GM21367 (cell line): ENCODE results near the gene ACSS3.
"Not testable (repeated sequence)": the region's sequence is repeated elsewhere in the genome, so short reads cannot be mapped to it uniquely, and the experiment has no call there.

Source experiments
- ATAC-seq: cut with Tn5 transposase; IDR thresholded peaks from one replicate; pipeline ENCODE4 v1.9.1; 2021; ENCODE audit not compliant: unreplicated experiment

The ACSS3 gene

GRCh38 chr12:81094718-81095360 is 17.0 kb downstream of the ACSS3 start:
- ATAC-seq: no peak

- no peak for ATAC-seq
Measured at GRCh38 chr12:81095501-81096232, 17.8 kb downstream of the ACSS3 start.

GRCh38 chr12:81105687-81106086 is 27.8 kb downstream of the ACSS3 start:
- ATAC-seq: no peak

GRCh38 chr12:81114226-81114625 is 36.3 kb downstream of the ACSS3 start:
- no peak for ATAC-seq

- not testable (repeated sequence) for ATAC-seq
Measured at GRCh38 chr12:81119069-81119468, 41.2 kb downstream of the ACSS3 start.

- ATAC-seq: no peak
Measured at GRCh38 chr12:81120961-81121360, 43.1 kb downstream of the ACSS3 start.

- no peak for ATAC-seq
Measured at GRCh38 chr12:81123611-81124010, 45.7 kb downstream of the ACSS3 start.

- no peak for ATAC-seq
Measured at GRCh38 chr12:81125691-81126090, 47.8 kb downstream of the ACSS3 start.

- ATAC-seq: peak; percentile 97
Measured at GRCh38 chr12:81128930-81129554, 51.2 kb downstream of the ACSS3 start.

- no peak for ATAC-seq
Measured at GRCh38 chr12:81136519-81136918, 58.6 kb downstream of the ACSS3 start.

- ATAC-seq: no peak
Measured at GRCh38 chr12:81137801-81138200, 59.9 kb downstream of the ACSS3 start.

GRCh38 chr12:81141217-81141616 is 63.3 kb downstream of the ACSS3 start:
- no peak for ATAC-seq

GRCh38 chr12:81143057-81143456 is 65.2 kb downstream of the ACSS3 start:
- ATAC-seq: no peak

GRCh38 chr12:81146228-81147225 is 68.6 kb downstream of the ACSS3 start:
- no peak for ATAC-seq

GRCh38 chr12:81147292-81147919 is 69.5 kb downstream of the ACSS3 start:
- ATAC-seq: no peak

- ATAC-seq: no peak
Measured at GRCh38 chr12:81150382-81150781, 72.5 kb downstream of the ACSS3 start.

- no peak for ATAC-seq
Measured at GRCh38 chr12:81159856-81160255, 82.0 kb downstream of the ACSS3 start.

- no peak for ATAC-seq
Measured at GRCh38 chr12:81161680-81162079, 83.8 kb downstream of the ACSS3 start.

- ATAC-seq: no peak
Measured at GRCh38 chr12:81162391-81163136, 84.7 kb downstream of the ACSS3 start.

- no peak for ATAC-seq
Measured at GRCh38 chr12:81164827-81165226, 86.9 kb downstream of the ACSS3 start.
